Measurements from ENCODE around the gene AAR2. TPM values are rescaled to one million over a fixed set of nuclear protein-coding genes. Genes with fewer than 3 reads are reported as not detected.
A peak's percentile ranks its signal among the peaks of the same experiment; 100 is the strongest.

Gene AAR2
- total and polyA plus RNA-seq, 4 donors, result 14.1 to 17.9 (median 17.4) TPM

DNA sequence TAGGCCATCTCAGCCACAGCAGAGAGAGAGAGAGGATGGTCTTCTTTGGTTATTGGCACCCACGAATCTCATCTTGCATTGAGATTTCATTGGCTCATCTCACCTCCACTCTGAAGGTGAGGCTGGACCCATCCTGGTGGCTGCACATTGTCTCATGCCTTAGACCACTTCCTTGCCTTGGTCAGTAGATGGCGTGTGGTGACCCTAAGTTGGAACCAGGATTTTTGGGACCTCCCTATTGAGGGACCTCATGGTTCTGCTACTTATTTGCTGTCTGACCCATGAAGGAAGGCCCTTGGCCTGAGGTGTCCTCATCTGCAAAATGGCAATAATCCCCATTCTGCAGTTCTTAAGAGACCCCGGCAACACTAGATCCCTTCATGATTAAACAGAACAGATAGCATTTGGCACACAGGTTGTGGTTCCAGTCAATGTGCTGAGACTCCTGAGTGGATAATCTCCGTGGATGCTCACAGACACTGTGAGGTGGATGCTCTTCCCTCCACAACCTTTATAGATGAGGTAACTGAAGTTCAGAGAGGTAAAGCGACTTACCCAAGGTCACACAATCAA lies 21.5 kb upstream of the AAR2 start:
- WGBS, result 52% methylated on average over 5 of the region's 5 CpGs
- no peaks in the 10 kb centered on the region for H3K4me1 ChIP-seq (ENCODE audit: control insufficient read depth in 4 of 4, insufficient read depth in 4 of 4, low read length in 3 of 4)
- H3K9ac ChIP-seq (ENCODE audit: low read depth in 1 of 2, low read length in 2 of 2), result no peak overlapping the region
- H3K27ac ChIP-seq (ENCODE audit: low read depth in 1 of 2, low read length in 2 of 2), result no peak overlapping the region
- no peaks in the 10 kb centered on the region for H3K27me3 ChIP-seq (ENCODE audit: control insufficient read depth in 4 of 4, insufficient read depth in 4 of 4, low read length in 3 of 4)
- no peaks in the 10 kb centered on the region for H3K36me3 ChIP-seq (ENCODE audit: control insufficient read depth in 4 of 4, insufficient read depth in 3 of 4, low read depth in 1 of 4, low read length in 3 of 4)
- TF ChIP-seq, protein P1, sequence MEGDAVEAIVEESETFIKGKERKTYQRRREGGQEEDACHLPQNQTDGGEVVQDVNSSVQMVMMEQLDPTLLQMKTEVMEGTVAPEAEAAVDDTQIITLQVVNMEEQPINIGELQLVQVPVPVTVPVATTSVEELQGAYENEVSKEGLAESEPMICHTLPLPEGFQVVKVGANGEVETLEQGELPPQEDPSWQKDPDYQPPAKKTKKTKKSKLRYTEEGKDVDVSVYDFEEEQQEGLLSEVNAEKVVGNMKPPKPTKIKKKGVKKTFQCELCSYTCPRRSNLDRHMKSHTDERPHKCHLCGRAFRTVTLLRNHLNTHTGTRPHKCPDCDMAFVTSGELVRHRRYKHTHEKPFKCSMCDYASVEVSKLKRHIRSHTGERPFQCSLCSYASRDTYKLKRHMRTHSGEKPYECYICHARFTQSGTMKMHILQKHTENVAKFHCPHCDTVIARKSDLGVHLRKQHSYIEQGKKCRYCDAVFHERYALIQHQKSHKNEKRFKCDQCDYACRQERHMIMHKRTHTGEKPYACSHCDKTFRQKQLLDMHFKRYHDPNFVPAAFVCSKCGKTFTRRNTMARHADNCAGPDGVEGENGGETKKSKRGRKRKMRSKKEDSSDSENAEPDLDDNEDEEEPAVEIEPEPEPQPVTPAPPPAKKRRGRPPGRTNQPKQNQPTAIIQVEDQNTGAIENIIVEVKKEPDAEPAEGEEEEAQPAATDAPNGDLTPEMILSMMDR (IDR thresholded peaks at IDR 0.05; ENCODE audit: low read depth, low read length, missing input control), result peak; percentile 56
- TF ChIP-seq JUND (IDR thresholded peaks at IDR 0.05), result no peak
- peak; percentile 65 to 77 for TF ChIP-seq RAD21 (IDR thresholded peaks at IDR 0.05)
- no peak for TF ChIP-seq EGR1 (IDR thresholded peaks at IDR 0.05; ENCODE audit: low read depth in 2 of 2)
- no peak for TF ChIP-seq RXRA (IDR thresholded peaks at IDR 0.05)
- H3K4me3 ChIP-seq (ENCODE audit: low read depth in 1 of 3, low read length in 3 of 3), result no peak overlapping the region
- H3K9me3 ChIP-seq (ENCODE audit: control insufficient read depth in 4 of 4, low read length in 3 of 4), result no peaks in the 10 kb centered on the region
- no peak for DNase-seq (ENCODE audit: low spot score)

DNA sequence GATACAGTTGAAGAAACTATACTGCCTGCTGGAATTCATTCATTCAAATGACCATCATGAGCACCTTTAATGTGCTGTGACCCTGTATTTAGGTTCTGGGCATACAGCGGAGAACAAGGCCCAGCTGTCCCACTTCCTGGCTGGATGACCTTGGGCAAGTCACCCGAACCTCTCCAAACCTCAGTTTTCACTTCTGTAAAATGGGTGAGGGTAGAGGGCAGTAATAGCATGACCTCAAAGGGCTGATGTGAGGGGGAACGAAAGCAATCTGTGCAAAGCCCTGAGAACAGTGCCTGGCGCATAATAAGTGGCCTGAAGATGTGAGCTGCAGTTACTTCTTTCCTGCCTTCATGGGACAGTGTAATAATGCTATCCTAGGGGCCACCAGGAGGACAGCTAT lies 20.5 kb upstream of the AAR2 start:
- Histone ChIP-seq H3K27ac (ENCODE audit: low read depth in 1 of 2, low read length in 2 of 2) (no peak overlapping the region), H3K36me3 (ENCODE audit: control insufficient read depth in 4 of 4, insufficient read depth in 3 of 4, low read depth in 1 of 4, low read length in 3 of 4) (no peaks in the 10 kb centered on the region), H3K4me1 (ENCODE audit: control insufficient read depth in 4 of 4, insufficient read depth in 4 of 4, low read length in 3 of 4) (no peaks in the 10 kb centered on the region), H3K9ac (ENCODE audit: low read depth in 1 of 2, low read length in 2 of 2) (no peak overlapping the region), H3K4me3 (ENCODE audit: low read depth in 1 of 3, low read length in 3 of 3) (no peak overlapping the region), H3K9me3 (ENCODE audit: control insufficient read depth in 4 of 4, low read length in 3 of 4) (no peaks in the 10 kb centered on the region), H3K27me3 (ENCODE audit: control insufficient read depth in 4 of 4, insufficient read depth in 4 of 4, low read length in 3 of 4) (no peaks in the 10 kb centered on the region)
- no peak for DNase-seq (ENCODE audit: low spot score)
- WGBS, result 93% methylated on average over 4 of the region's 4 CpGs
- TF ChIP-seq RXRA (IDR thresholded peaks at IDR 0.05) (no peak), HNF4A (conservative IDR thresholded peaks at IDR 0.05) (no peak), GABPA (IDR thresholded peaks at IDR 0.05 in 1 of 2, conservative IDR thresholded peaks at IDR 0.05 in 1 of 2) (no peak), JUND (IDR thresholded peaks at IDR 0.05) (no peak), YY1 (IDR thresholded peaks at IDR 0.05) (no peak), SP1 (IDR thresholded peaks at IDR 0.05) (no peak), FOXA1 (IDR thresholded peaks at IDR 0.05) (no peak), EGR1 (IDR thresholded peaks at IDR 0.05; ENCODE audit: low read depth in 2 of 2) (no peak), HNF4G (IDR thresholded peaks at IDR 0.05) (no peak), NR2F2 (IDR thresholded peaks at IDR 0.05) (no peak), FOXA2 (IDR thresholded peaks at IDR 0.05) (no peak), TAF1 (conservative IDR thresholded peaks at IDR 0.05) (no peak), RAD21 (IDR thresholded peaks at IDR 0.05) (no peak)
- TF ChIP-seq, protein P2, sequence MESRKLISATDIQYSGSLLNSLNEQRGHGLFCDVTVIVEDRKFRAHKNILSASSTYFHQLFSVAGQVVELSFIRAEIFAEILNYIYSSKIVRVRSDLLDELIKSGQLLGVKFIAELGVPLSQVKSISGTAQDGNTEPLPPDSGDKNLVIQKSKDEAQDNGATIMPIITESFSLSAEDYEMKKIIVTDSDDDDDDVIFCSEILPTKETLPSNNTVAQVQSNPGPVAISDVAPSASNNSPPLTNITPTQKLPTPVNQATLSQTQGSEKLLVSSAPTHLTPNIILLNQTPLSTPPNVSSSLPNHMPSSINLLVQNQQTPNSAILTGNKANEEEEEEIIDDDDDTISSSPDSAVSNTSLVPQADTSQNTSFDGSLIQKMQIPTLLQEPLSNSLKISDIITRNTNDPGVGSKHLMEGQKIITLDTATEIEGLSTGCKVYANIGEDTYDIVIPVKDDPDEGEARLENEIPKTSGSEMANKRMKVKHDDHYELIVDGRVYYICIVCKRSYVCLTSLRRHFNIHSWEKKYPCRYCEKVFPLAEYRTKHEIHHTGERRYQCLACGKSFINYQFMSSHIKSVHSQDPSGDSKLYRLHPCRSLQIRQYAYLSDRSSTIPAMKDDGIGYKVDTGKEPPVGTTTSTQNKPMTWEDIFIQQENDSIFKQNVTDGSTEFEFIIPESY (IDR thresholded peaks at IDR 0.05), result no peak
- TF ChIP-seq, protein P3, sequence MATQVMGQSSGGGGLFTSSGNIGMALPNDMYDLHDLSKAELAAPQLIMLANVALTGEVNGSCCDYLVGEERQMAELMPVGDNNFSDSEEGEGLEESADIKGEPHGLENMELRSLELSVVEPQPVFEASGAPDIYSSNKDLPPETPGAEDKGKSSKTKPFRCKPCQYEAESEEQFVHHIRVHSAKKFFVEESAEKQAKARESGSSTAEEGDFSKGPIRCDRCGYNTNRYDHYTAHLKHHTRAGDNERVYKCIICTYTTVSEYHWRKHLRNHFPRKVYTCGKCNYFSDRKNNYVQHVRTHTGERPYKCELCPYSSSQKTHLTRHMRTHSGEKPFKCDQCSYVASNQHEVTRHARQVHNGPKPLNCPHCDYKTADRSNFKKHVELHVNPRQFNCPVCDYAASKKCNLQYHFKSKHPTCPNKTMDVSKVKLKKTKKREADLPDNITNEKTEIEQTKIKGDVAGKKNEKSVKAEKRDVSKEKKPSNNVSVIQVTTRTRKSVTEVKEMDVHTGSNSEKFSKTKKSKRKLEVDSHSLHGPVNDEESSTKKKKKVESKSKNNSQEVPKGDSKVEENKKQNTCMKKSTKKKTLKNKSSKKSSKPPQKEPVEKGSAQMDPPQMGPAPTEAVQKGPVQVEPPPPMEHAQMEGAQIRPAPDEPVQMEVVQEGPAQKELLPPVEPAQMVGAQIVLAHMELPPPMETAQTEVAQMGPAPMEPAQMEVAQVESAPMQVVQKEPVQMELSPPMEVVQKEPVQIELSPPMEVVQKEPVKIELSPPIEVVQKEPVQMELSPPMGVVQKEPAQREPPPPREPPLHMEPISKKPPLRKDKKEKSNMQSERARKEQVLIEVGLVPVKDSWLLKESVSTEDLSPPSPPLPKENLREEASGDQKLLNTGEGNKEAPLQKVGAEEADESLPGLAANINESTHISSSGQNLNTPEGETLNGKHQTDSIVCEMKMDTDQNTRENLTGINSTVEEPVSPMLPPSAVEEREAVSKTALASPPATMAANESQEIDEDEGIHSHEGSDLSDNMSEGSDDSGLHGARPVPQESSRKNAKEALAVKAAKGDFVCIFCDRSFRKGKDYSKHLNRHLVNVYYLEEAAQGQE (IDR thresholded peaks at IDR 0.05), result no peak
- TF ChIP-seq, protein P1 (IDR thresholded peaks at IDR 0.05; ENCODE audit: low read depth, low read length, missing input control), result no peak
- TF ChIP-seq, protein P4, sequence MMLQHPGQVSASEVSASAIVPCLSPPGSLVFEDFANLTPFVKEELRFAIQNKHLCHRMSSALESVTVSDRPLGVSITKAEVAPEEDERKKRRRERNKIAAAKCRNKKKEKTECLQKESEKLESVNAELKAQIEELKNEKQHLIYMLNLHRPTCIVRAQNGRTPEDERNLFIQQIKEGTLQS (IDR thresholded peaks at IDR 0.05), result no peak
- TF ChIP-seq, protein P5, sequence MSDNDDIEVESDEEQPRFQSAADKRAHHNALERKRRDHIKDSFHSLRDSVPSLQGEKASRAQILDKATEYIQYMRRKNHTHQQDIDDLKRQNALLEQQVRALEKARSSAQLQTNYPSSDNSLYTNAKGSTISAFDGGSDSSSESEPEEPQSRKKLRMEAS (IDR thresholded peaks at IDR 0.05), result no peak
